Activated CD8-positive, alpha-beta memory T cell treated with anti-CD3 and anti-CD28 coated beads for 24 hours (primary cell): ENCODE measurements around the gene SBK2.
"Not testable (repeated sequence)": the region's sequence is repeated elsewhere in the genome, so short reads cannot be mapped to it uniquely, and the experiment has no call there.

Source experiments
- DNase-seq: peaks from one replicate; pipeline ENCODE4 v3.0.0-alpha.2; 2020

SBK2 gene, protein sequence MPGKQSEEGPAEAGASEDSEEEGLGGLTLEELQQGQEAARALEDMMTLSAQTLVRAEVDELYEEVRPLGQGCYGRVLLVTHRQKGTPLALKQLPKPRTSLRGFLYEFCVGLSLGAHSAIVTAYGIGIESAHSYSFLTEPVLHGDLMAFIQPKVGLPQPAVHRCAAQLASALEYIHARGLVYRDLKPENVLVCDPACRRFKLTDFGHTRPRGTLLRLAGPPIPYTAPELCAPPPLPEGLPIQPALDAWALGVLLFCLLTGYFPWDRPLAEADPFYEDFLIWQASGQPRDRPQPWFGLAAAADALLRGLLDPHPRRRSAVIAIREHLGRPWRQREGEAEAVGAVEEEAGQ

DNA sequence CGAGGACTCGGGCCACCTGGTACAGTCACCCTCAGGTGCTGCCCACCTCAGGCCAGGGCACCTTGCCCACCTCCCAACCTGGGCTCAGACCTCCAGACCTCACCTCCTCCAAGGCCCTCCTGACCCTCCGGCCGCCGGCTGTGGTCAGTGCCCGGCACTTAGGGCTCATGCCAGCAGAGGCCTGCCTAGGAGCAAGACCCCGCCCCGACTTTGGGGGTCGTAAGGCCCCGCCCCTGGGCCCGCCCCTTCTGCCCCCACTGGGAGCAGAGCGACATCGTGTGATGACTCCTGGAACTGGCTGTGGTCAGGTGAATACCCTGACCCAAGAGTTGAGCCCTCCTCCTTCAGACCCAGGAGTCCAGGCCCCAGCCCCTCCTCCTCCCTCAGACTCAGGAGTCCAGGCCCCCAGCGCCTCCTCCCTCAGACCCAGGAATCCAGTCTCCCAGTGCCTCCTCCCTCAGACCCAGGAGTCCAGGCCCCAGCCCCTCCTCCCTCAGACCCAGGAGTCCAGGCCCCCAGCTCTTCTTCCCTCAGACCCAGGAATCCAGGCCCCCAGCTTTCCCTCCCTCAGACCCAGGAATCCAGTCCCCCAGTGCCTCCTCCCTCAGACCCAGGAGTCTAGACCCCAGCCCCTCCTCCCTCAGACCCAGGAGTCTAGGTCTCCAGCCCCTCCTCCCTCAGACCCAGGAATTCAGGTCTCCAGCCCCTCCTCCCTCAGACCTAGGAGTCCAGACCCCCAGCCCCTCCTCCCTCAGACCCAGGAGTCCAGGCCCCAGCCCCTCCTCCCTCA, at the start of gene SBK2:
Gene SBK2 (minus strand): TSS at position 183 of the 790 bp plus-strand sequence. CDS start 839 bp downstream, outside the sequence.
- no peak for DNase-seq

DNA sequence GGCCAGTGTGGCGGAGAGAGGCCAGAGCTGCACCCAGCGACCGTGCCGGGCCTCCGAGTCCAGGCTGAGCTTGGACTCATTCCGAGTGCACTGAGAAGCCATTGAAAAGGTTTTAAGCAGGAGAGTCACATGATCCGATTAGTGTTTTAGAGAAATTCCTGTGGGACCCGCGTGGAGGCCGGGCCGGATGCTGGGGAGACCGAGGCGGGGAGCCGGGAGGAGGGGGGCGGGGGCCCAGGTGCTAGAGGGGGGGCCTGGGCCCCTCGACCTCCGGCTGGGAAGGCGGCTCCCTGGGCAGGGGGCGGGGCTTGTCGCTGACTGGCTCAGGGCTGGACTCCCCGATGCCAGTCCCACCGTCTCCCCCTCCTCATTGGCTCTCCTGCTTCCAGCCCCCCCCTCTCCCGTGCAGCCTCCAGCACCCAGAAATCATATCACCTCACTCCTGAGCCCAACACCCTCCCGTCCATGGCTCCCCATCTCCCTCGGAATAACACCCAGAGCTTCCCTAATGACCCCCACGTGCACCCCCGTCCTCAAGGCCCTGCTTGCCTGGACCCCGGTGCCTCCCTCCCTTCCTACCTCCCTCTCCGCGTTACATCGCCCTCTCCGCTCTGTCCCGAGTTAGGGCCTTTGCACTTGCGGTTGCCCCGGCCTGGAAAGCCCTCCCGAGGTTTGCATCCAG, 48.9 kb upstream of the SBK2 start:
- DNase-seq = peak; percentile 81

DNA sequence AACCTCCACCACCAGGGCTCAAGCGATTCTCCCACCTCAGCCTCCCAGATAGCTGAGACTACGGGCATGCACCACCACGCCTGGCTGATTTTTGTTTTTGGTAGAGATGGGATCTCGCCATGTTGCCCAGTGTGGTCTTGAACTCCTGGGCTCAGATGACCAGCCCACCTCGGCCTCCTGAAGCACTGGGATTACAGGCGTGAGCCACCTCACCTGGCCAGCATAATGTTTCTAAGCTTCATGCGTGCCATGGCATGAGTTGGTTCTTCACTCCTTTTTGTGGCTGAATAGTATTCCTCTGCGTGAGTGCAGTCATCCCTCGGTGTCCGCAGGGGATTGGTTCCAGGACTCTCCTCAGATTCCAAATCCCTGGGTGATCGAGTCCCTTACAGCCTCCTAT, 47.9 kb upstream of the SBK2 start:
- DNase-seq = no peak

DNA sequence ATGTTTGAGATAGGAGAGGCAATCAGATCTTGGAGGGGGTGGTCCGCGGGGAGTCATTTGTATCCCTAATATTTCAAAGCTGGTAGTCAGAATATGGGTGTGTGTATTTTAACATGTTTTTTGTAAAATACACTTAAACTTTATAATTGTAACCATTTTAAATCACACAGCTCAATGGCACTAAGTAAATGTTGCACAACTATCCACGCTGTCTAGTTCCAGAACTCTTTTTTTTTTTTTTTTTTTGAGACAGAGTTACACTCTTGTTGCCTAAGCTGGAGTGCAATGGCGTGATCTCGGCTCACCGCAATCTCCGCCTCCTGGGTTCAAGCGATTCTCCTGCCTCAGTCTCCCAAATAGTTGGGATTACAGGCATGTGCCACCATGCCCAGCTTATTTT, 47.0 kb upstream of the SBK2 start:
- not testable (repeated sequence) for DNase-seq

DNA sequence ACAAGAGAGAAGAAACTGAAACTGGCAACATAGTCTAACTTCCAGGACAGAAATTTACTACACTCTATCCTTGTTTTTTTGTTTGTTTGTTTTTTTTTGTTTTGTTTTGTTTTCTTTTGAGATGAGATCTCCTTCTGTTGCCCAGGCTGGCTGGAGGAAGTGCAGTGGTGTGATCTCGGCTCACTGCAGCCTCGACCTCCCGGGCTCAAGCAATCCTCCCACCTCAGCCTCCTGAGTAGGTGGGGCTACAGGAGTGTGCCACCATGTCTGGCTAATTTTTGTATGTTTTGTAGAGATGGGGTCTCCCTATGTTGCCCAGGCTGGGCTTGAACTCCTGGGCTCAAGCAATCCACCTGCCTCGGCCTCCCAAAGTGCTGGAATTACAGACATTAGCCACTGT, 45.4 kb upstream of the SBK2 start:
- not testable (repeated sequence) for DNase-seq

DNA sequence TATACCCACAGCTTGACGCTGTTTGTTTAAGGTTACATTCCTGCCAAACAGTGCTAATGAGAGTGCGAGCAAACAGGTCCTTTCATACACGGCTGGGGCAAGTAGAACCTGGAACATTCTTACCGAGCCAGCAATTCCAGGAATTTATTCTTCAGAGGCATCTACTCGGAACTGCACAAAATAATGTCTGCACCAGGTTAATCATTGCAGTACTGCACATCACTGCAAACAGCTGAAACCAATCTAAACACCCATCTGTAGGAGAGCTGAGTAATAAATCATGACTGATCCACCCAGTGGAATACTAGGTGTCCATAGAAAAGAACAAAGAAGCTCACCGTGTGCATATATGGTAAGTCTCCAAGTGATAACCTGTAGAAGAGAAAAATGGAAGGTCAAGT, 44.9 kb upstream of the SBK2 start:
- no peak for DNase-seq

DNA sequence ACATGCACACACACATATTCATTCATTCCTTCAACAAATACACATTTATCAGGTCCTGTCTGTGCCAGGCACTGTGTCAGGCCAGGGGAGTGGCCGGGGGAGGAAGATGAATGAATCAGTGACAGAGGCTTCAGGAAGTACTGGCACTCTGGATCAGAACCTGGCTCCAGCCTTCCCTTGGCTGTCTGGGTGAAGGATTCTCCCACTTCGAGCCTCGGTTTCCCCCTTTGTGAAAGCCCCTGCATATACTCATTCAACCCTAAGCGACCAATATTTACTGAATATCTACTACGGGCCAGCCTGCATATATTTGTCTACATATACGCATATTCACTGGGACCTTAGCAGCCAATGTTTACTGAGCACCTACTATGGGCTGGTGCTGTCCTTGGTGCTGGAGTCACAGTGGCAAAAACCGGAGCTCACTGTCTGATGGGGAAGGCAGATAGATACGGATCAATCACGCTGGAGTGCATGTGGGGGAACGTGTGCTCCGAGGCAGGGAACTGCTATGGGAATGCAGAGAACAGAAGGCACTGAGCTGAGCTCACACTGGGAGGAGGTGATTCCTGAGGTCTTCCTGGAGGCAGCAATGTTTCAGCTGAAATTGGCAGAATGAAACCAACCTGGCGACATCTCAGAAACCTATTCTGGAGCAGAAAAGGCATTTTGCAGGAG, 44.4 kb upstream of the SBK2 start:
- DNase-seq = no peak

DNA sequence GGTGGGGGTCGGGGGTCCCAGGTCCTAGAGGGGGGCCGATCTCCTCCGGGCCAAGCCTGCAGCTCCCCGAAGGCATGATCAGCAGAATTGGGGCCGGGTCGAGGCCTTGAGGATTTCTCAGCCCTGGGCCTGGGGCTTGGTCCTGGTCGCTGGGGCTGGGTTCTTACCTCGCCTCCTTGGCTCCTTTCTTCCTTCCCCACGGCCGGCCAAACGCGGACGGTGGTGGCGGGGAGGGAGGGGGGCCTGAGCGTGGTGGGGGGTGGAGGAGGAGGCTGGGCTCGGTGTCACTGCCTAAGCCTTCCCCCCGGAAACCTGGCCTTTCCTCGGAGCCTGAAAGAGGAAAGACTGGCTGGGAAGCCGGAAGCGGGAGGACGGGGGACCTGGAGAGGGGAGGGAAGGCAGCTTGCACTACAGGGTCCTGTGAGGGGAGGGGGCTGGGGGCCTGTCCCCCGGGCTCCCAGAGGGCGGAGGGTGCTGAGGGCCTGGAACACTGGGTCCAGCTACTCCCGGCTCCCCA, 43.8 kb upstream of the SBK2 start, which contains the start of gene ZNF579:
Gene ZNF579 (minus strand): TSS at position 221 of the 517 bp plus-strand sequence. CDS start 1,209 bp downstream, outside the sequence.
- peak; percentile 91 for DNase-seq

DNA sequence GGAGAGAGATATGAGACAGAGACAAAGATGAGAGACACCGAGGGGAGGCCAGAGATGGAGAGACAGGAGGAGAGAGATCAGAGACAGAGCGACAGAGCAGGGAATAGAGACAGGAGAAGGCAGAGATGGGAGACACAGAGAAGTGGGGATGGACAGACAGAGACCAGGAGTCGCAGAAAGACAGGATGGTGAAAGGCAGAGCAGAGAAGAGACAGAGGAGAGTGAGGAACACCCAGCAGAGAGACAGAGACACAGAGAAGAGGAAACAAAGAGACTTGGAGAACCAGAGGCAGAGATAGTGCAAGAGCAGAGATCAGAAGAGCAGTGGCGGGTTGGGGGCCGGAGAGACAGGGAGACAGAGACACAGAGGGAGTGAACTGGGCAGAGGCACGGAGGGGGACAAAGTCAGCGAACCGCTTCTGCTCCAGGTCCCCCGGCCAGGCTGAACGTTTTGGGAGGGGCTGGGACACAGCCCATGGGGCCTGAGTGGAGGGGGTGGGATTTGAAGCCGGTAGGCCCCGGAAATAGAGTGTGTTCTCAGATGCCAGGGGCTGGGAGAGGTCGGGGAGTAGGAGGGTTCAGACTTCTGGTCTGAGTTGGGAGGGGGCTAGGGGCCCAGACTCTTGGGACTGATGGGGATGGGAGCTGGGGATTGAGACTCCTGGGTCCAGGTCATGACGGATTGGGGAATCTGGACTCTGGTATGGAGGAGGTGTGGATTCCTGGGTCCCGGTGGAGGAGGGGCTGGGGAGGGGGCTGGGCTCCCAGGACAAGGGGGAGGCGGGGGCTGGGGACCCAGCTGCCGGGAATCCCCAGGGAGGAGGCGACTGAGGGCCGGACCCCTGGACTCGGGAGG, 43.1 kb upstream of the SBK2 start:
- no peak for DNase-seq

DNA sequence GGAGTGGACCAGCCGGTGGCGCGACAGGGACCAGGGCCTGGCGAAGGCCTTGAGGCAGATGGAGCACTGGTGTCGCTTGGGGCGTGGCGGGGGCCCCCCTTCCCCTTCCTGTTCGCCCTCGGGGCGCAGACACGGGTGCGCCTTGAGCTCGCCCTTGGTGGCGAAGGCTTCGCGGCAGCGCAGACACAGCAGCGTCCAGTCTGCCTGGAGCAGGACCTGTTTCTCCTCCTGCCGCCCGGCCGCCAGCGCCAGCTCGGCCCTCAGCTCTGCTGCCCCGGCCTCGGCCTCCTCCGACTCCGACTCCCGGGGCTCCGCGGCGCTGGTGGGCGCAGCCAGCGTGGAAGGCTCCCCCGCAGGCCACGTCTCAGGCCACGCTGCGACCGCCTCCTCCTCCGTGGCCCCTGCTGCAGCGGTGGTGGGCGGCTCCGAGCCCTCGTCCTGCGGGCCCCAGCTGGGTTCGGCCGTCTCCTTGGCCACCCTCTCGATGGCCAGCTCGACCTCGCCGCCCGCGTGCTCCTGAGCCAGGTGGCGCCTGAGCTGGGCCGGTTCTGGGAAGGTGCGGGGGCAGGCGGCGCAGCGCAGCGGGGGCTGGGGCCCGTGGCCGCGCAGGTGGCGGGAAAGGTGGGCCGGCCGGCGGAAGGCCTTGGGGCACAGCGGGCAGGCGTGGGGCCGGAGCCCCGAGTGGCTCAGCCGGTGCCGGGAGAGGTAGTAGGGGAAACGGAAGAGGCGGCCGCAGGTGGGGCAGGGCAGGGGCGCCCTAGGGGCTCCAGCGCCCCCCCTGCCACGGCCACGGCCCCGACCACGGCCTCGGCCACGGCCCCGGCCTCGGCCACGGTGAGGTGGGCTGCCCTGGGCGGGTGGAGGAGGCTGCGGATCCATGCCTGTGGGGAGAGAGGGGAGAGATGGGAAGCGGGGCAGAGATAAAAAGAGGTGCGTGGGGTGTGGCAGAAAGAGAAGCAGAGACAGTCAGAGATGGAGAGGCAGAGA, 42.1 kb upstream of the SBK2 start:
- no peak for DNase-seq

DNA sequence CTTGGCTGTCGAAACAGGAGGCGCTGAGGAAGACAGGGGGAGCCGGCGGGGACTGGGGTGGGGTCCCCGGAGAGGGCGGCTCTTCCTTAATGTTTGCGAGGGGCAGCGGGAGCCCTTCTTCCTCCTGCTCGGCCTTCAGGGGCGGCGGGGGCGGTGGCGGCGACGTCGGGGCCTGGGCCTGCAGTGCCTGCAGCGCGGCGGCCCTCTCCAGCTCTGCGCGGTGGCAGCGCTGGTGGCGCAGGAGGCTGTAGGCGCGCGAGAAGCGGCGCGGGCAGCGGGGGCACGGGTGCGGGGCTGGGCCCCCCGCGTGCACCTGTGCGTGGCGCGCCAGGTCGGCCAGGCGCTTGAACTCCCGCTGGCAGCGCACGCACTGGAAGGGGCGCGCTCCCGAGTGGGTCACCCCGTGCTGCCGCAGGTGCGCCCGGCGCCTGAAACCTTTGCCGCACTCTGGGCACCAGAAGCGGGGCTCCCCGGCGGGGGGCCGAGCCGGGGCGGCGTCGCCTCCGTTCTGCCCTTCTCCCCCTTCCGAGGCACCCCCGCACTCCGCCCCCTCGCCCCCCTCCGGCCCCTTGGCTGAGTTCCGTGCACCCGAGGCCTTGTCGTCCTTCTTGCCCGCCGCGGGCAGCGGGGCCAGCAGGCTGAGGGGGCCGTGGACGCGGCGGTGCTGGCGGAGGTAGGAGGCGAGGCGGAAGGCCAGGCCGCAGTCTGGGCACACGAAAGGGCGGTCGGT, 41.3 kb upstream of the SBK2 start:
- no peak for DNase-seq

DNA sequence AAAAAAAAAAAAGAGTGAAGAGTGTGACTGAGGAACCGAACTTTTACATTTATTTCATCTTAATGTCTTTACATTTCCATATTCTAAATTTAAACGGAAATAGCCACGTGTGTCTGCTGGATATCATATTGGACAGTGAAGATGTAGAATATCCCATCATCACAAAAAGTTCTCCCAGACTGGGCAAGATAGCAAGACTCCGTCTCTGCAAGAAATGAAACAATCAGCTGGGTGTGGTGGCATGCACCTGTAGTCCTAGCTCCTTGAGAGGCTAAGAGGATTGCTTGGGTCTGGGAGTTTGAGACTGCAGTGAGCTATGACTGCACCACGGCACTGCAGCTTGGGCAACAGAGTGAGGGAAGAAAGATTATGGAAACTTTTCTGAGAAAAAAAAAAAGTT, 39.8 kb upstream of the SBK2 start:
- no peak for DNase-seq

DNA sequence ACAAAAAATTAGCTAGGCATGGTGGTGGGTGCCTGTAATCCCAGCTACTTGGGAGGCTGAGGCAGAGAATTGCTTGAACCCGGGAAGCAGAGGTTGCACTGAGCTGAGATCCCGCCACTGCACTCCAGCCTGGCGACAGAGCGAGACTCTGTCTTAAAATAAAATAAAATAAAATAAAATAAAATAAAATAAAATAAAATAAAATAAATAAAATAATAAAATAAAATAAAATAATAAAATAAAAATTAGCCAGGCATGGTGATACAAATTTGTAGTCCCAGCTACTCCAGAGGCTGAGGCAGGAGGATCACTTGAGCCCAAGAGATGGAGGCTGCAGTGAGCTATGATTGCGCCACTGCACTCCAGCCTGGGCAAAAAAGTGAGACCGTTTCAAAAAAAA, 37.0 kb upstream of the SBK2 start:
- not testable (repeated sequence) for DNase-seq

DNA sequence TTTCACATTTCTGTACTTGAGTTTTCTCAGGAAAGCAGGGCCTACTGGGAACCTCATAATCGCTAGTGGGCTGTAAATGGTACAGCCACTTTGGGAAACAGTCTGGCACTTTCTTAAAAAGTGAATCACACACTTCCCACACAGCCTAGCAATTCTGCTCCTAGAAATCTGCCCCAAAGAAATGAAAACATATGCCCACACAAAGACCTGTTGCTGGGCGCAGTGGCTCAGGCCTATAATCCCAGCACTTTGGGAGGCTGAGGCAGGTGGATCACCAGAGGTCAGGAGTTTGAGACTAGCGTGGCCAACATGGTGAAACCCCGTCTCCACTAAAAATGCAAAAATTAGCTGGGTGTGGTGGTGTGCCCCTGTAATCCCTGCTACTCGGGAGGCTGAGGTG, 32.5 kb upstream of the SBK2 start:
- DNase-seq = not testable (repeated sequence)

DNA sequence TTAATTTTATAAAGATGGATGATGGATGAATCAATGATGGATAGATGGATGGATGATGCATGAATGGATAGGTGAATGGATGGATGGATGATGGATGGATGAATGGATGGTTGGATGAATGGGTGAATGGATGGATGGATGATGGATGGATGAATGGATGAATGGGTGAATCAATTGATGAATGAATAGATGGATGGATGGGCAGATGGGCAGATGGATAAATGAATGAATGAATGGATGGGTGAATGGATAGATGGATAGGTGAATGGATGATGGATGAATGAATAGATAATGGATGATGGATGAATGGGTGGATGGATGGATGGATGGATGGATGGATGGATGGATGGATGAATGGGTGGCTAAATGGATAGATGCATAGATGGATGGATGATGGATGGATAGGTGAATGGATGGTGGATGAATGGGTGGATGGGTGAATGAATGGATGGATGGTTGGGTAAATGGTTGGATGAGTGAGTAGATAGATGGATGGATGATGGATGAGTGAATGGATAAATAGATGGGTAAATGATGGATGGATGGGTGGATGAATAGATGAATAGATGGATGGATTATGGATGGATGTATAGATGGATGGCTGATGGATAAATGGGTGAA, 30.9 kb upstream of the SBK2 start:
- DNase-seq = no peak

DNA sequence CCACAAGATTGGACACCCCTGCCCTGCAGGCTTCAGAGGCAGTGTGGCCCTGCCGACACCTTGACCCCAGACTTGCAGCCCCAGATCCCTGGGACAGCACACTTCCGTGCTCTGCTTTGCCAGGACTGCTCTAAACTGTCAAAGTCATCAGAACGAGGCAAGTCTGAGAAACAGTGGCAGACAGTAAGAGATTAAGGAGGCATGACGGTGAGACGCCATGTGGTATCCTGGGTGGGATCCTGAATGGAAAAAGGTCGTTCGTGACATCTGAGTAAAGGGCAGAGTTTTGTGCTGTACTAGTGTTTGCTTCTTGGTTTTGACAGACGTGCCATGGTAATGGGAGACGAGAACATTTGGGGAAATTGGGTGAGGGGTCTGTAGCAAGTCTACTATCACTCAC, 29.9 kb upstream of the SBK2 start:
- no peak for DNase-seq

DNA sequence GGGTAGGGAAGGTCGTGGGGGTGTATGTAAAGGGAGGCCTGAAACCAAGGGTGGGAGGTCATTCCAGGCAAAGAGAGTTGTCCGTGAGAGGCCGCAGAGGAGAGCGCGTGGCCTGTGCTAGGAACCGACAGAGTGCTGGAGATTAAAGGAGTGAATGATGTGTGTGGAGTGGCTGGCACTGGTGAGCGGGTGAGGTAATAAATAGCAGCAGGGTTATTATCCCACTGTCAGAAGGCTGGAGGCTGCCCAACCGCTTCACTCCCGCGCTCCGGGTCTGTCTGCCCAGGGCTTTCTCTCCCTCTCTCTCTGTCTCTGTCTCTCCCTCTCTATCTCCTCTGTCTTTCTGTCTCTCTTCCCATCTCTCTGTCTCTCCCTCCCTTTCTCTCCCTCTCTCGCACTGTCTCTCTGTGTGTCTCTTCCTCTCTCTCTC, 26.3 kb upstream of the SBK2 start:
- no peak for DNase-seq

DNA sequence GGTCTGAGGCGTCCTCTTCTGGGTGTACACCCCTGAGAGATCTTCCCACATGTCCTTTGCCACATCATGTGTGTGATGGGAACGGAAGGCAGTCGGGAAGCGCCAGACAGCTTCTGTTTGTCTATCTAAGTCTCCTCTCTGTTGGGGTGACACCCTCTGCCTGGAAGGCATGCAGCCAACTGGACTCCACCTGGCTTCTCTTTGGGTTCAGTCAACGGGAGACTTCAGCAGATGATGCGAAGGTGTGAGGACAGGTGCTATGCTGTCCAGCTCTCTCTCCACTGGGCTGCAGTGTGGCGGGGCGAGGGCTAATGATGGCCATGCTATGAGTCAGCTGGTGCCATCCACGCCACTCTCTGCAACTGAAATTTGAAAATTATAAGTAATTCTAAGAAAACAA, 22.8 kb upstream of the SBK2 start:
- no peak for DNase-seq

DNA sequence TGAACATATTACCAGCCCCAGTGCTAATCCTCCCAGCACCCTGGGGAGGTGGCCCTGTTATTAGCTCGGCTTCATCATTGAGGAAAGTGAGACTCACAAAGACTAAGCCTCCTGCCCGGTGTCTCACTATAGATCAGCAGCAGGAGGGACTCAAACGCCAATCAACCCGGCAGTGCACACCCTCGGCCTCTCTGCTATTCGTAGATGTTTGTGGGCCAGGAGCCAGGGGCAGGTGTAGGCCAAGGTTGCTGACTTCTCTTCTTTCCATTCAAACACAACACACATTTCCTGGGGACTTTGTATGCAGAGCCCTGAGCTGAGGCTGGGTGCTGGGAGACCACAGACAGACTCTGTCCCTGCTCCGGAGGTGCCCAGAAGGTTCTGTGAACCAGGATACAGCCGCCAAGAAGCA, 17.8 kb upstream of the SBK2 start:
- DNase-seq = no peak
